ENCODE data around the gene LRRFIP1.

LRRFIP1 gene

DNA sequence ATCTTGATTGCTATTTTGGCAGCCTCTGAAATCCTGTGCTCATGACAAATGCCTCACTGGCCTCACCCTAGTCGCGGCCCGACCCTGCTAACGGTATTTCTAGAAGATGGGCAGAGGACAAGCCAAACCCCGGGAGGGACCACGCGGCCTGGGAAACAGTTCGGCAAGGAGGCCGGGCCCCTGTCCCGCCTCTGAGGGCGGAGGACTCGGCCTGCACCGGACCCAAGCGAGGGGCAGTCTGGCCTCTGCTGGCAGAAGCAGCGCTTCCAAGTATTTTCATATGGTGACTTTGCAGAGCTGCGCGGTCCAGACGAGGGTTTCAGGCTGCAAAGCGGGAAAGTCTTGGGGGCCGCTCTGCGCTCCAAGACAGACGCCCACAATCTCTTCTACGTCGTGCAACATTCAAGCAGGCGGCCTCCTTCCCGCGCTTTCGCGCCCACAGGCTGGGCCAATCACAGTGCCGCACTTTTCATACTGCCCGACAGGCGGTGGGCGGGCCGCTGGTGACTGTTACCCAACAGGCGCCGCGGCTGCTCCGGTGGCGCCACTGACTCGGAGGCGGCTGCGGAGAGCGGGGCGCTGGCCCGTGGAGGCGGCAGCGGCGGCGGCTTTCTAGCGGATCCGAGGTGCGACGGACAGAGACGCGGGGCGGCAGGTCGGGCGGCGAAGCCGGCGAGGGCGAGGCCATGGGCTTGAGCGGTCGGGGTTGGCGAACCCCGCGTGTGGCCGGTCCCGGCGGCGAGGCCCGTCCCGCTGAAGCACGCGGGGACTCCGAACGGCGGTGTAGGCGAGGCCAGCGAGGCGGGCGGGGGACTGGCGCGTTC, 171.1 kb downstream of the LRRFIP1 start, which contains the start of gene RBM44:
TSS of gene RBM44 (plus strand) at position 544 of the 824 bp plus-strand sequence. CDS start 14,831 bp downstream, outside the sequence.
- no peak for DNase-seq

DNA sequence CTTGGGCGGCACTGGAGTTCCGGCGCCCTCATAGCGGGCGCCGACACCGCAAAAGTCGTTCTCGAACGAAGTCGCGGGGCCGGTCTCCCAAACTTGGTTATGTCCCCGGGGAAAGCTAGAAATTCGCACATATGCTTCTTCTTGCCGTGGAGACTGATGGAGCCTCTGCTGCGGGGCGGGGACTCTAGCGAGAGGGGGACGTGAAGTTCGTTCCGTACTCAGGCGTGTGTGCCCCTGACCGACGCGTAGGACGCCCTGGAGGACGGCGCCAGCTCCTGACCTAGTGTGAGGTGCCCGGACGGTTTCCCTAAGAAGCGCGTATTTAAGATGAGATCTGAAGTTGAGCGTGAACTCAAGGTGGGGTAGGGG, 171.7 kb downstream of the LRRFIP1 start:
- no peak for DNase-seq

GRCh38 chr2:237801466-237801865, 174.1 kb downstream of the LRRFIP1 start:
- DNase-seq = no peak

DNA sequence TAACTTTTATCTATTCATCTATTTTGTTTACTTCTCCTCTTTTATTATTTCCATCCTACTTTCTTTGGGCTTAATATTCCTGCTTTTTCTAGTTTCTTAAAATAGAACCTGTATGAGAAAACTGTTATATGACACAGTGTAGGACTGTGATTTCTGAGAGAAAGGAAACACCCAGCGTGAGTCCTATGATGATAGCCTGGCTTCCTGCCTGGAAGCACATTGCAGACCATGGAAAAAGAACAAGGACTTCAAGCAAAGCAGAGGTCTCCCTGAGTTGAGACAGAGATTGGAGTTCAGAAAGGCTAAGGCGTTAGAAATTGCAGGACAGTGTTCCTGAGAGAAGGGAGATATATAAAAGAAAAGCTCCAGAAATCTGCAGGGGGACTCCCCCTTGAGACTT, 178.9 kb downstream of the LRRFIP1 start:
- no peak for DNase-seq

- DNase-seq = no peak
These were observed 188.2 kb downstream of the LRRFIP1 start for GRCh38 chr2:237815637-237816036.

- no peak for DNase-seq
These were observed 189.1 kb downstream of the LRRFIP1 start for GRCh38 chr2:237816531-237816930.

DNA sequence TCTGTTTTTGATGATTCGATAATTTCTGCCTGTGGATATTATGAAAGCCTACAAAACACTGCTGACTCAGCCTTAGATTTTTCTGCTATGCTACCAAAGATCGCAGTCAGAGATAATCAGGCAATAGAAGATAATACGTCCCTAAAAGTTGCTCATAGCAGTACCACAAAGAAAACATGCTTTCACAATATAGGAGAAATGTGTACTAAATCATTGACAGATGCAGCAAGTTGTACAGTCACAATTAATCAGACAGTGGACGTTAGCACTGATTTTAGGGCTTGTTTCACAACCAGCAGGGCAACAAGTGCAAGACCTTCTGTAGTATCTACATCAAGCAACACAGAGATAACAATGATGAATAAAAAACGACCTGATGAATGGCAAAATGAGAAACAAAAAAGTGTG, 190.7 kb downstream of the LRRFIP1 start:
- no peak for DNase-seq

DNA sequence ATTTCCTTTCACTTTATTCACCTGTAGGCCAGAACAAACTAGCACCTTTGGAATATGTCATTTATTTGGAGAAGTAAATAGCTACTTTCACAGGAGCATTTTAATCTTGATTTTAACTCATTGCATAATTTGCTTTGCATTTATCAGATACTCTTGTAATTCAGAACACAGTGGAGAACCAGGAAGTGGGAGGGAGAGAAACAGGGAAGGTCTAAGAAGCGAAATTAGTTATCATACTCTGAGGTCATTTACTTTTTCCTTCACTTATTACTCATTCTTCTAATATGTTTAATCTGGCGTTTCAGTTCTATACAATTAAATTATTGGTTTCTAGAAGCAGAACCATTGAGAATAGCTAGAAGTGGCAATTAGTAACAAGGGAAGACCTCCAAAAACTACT, 191.8 kb downstream of the LRRFIP1 start:
- no peak for DNase-seq

DNA sequence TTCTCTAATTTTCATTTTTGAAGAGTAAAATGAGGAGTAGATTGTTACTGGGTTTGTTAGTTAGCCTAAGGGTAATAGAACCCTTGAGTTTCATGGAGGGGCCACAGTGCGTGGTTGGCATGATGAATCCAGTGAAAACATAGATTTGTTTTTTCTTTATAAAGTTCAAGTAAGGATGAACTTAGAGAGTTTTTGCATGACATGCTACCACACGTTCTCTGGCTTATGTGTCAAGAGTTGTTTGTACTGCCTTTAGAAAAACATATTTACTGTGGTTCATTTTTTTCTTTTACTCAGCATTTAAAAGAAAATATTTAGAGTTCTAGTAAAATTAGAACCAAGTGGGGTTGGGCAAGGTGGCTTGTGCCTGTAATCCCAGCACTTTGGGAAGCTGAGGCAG, 193.0 kb downstream of the LRRFIP1 start:
- no peak for DNase-seq

GRCh38 chr2:237823544-237823943, 196.2 kb downstream of the LRRFIP1 start:
- DNase-seq = no peak

- DNase-seq = no peak
These were observed 196.7 kb downstream of the LRRFIP1 start for GRCh38 chr2:237824085-237824484.

- no peak for DNase-seq
These were observed 200.1 kb downstream of the LRRFIP1 start for GRCh38 chr2:237827421-237827987.
